ENCODE data around the gene ALDOB. TPM values are rescaled to one million over a fixed set of nuclear protein-coding genes. Genes with fewer than 3 reads are reported as not detected.

ALDOB gene
- total and polyA plus RNA-seq, 2 of the 13 experiments (the other 11 are each of a cell fraction or from before 2014, with no cell fraction given) = 0.29 to 0.97 TPM

DNA sequence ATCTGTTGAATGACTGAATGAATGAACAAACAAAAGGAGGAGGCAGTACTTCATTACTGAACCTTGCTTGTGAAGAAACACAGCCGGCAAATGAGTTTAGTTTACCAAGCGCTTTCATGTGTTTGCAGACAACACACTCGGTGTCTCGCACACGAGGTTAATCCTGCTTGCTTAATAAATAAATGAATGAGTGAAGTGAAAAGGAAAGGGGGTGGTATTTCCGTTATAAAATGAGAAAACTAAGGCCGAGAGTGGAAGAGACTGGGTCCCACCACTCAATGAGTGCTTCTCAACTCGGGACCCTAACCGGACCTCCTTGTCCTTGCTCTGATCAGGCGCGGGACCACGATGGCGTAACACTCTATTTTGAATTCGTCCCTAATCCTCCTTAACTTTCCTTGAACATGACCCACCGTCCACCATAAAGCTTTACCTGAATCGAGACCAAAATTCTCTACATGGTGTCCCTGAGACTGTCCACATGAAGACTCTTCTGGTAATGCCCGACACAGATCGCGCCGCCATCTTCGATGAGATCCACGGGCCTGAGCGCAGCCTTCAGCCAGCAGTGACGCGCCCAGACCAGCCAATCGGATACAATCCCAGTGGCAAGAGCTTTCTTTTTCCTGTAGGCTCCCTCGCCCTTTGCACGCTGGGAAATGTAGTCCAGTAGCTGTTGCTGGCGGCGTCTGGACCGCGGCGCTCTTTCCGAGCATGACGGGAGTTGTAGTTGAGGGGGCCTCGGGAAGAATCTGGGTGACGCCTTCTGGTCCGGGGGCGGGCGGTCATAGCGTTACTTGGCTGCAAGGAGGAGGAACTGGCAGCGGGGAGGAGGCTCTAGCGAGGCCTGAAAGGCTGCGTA is 37.3 kb downstream of the ALDOB start, which contains the start of the genes MRPL50 and ZNF189 (continued):
- TF ChIP-seq, protein P1, sequence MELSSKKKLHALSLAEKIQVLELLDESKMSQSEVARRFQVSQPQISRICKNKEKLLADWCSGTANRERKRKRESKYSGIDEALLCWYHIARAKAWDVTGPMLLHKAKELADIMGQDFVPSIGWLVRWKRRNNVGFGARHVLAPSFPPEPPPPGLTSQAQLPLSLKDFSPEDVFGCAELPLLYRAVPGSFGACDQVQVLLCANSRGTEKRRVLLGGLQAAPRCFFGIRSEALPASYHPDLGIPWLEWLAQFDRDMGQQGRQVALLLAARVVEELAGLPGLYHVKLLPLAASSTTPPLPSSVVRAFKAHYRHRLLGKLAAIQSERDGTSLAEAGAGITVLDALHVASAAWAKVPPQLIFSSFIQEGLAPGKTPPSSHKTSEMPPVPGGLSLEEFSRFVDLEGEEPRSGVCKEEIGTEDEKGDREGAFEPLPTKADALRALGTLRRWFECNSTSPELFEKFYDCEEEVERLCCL (CRISPR knock-in tag; IDR thresholded peaks at IDR 0.05; ENCODE audit: borderline replicate concordance) = no peak
- TF ChIP-seq NBN (conservative IDR thresholded peaks at IDR 0.05) (no peak), ZNF33B (CRISPR knock-in tag; IDR thresholded peaks at IDR 0.05) (no peak; the same call in 1 of the 2 replicates), DPF2 (CRISPR knock-in tag; IDR thresholded peaks at IDR 0.05; ENCODE audit: borderline replicate concordance, low read depth) (0 out of 2 replicates have a peak, but pooled peaks have one; percentile 33), ZMYM3 (CRISPR knock-in tag; IDR thresholded peaks at IDR 0.05) (peak; percentile 6; the same call in 1 of the 2 replicates), SIN3B (IDR thresholded peaks at IDR 0.05; ENCODE audit: low read length) (peak; percentile 69; the same call in 1 of the 2 replicates), ZNF747 (CRISPR knock-in tag; IDR thresholded peaks at IDR 0.05; ENCODE audit: borderline replicate concordance) (peak; percentile 76; the same call in 1 of the 2 replicates), ZNF713 (CRISPR knock-in tag; IDR thresholded peaks at IDR 0.05) (no peak), KMT2B (CRISPR knock-in tag; IDR thresholded peaks at IDR 0.05) (peak; percentile 96), RBM22 (optimal IDR thresholded peaks at IDR 0.05; ENCODE audit: low read length) (no peak), ZNF761 (CRISPR knock-in tag; conservative IDR thresholded peaks at IDR 0.05) (peak; percentile 90; the same call in 1 of the 2 replicates), NAIF1 (CRISPR knock-in tag; IDR thresholded peaks at IDR 0.05; ENCODE audit: borderline replicate concordance) (no peak), MAFG (CRISPR knock-in tag; IDR thresholded peaks at IDR 0.05) (no peak), IKZF4 (CRISPR knock-in tag; IDR thresholded peaks at IDR 0.05; ENCODE audit: borderline replicate concordance, low read depth, not compliant biosample characterization) (no peak), YEATS4 (CRISPR knock-in tag; IDR thresholded peaks at IDR 0.05; ENCODE audit: borderline replicate concordance) (peak; percentile 76; the same call in 1 of the 2 replicates), NCOA5 (CRISPR knock-in tag; IDR thresholded peaks at IDR 0.05) (no peak), NFE2L1 (CRISPR knock-in tag; IDR thresholded peaks at IDR 0.05; ENCODE audit: borderline replicate concordance) (no peak), NPAS2 (CRISPR knock-in tag; IDR thresholded peaks at IDR 0.05; ENCODE audit: borderline replicate concordance) (no peak), ZNF337 (CRISPR knock-in tag; IDR thresholded peaks at IDR 0.05; ENCODE audit: borderline replicate concordance, low read depth) (no peak)
- TF ChIP-seq, protein P2, sequence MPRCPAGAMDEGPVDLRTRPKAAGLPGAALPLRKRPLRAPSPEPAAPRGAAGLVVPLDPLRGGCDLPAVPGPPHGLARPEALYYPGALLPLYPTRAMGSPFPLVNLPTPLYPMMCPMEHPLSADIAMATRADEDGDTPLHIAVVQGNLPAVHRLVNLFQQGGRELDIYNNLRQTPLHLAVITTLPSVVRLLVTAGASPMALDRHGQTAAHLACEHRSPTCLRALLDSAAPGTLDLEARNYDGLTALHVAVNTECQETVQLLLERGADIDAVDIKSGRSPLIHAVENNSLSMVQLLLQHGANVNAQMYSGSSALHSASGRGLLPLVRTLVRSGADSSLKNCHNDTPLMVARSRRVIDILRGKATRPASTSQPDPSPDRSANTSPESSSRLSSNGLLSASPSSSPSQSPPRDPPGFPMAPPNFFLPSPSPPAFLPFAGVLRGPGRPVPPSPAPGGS (CRISPR knock-in tag; IDR thresholded peaks at IDR 0.05) = no peak; the same call in 1 of the 2 replicates
- TF ChIP-seq, protein P3, sequence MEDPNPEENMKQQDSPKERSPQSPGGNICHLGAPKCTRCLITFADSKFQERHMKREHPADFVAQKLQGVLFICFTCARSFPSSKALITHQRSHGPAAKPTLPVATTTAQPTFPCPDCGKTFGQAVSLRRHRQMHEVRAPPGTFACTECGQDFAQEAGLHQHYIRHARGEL (CRISPR knock-in tag; IDR thresholded peaks at IDR 0.05) = no peak; the same call in 1 of the 2 replicates
- TF ChIP-seq, protein P4, sequence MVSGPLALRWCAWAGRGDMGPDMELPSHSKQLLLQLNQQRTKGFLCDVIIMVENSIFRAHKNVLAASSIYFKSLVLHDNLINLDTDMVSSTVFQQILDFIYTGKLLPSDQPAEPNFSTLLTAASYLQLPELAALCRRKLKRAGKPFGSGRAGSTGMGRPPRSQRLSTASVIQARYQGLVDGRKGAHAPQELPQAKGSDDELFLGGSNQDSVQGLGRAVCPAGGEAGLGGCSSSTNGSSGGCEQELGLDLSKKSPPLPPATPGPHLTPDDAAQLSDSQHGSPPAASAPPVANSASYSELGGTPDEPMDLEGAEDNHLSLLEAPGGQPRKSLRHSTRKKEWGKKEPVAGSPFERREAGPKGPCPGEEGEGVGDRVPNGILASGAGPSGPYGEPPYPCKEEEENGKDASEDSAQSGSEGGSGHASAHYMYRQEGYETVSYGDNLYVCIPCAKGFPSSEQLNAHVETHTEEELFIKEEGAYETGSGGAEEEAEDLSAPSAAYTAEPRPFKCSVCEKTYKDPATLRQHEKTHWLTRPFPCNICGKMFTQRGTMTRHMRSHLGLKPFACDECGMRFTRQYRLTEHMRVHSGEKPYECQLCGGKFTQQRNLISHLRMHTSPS (CRISPR knock-in tag; IDR thresholded peaks at IDR 0.05; ENCODE audit: low read depth) = no peak
- TF ChIP-seq, protein P5, sequence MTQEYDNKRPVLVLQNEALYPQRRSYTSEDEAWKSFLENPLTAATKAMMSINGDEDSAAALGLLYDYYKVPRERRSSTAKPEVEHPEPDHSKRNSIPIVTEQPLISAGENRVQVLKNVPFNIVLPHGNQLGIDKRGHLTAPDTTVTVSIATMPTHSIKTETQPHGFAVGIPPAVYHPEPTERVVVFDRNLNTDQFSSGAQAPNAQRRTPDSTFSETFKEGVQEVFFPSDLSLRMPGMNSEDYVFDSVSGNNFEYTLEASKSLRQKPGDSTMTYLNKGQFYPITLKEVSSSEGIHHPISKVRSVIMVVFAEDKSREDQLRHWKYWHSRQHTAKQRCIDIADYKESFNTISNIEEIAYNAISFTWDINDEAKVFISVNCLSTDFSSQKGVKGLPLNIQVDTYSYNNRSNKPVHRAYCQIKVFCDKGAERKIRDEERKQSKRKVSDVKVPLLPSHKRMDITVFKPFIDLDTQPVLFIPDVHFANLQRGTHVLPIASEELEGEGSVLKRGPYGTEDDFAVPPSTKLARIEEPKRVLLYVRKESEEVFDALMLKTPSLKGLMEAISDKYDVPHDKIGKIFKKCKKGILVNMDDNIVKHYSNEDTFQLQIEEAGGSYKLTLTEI (CRISPR knock-in tag; conservative IDR thresholded peaks at IDR 0.05) = no peak
